ENCODE data around the gene STRA6.

STRA6 gene

DNA sequence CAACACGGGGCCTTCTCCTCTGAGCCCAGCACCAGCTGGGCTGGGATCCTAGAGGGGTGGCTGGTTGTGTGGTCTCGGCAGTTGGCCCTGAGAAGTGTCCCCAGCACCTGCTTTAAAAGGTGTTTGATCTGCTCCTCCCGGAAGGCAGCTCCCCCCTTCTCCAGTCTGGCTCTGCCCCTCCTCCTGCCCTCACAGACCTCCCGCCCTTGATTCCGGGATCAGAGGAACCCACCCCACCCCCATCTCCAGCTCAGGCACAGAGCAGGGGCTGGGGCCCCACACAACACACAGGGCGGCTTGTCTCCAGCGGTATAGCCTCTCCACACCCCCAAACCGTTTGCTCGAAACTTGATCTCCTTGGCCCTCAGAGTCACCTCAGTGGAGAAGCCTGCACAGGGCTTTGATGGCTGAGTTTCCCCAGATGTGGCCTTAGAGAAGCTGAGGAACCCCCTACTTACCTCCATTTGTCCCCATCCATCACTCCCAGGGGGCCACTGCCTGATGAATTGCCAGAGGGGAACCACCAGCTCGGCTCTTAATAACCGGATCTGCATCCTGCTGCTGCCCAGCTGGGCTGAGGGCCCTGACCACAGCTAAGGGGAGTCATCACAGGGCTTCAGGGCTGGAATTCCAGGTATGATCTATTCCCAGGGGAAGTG lies 6.4 kb upstream of the STRA6 start:
- DNase-seq (ENCODE audit: extremely low spot score, insufficient read length, low read depth) = no peak
- no peak for FAIRE-seq

DNA sequence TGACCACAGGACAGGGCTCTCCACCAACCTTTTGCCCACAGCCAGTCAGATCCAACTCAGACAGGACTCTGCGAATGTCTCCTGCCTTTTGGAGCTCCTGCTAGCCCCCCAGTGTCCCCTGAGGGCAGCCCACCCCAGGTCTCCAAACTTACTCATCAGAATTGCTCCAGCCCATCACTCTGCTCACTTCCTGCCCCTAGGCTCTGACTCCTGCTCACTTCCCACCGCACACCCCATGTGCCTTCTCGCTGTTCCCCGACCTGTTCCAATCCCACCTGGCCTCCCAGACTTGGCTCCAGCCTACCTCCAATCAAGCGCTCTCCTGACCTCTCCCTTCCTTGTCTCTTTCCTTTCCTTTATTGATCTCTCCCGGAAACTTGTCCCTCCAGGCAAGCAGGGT lies 5.9 kb upstream of the STRA6 start:
- DNase-seq (ENCODE audit: extremely low spot score, insufficient read length, low read depth) (no peak), FAIRE-seq (no peak)

- FAIRE-seq (no peak), DNase-seq (ENCODE audit: extremely low spot score, insufficient read length, low read depth) (no peak)
These were observed 5.3 kb upstream of the STRA6 start for GRCh38 chr15:74207652-74208440.

- DNase-seq (ENCODE audit: extremely low spot score, insufficient read length, low read depth) = no peak
- FAIRE-seq = no peak
These were observed 4.3 kb upstream of the STRA6 start for GRCh38 chr15:74206801-74207281.

DNA sequence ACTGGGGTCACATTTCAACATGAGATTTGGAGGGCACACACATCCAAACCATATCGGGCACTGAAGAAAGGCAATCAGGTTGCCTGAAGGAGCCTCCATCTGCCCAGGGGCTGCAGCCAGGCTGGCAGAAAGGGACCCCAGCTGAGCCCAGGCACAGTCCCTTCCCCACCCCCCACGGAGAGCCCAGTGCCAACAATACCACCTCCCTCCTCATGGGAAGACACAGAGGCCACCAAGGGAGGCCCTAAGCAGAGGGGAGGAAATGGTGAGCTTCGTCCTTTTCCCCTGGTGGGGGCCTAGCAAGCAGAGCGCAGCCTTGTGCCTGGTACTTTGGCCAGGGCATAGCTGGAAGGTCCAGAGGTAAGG lies 3.0 kb upstream of the STRA6 start:
- DNase-seq (ENCODE audit: extremely low spot score, insufficient read length, low read depth) = no peak
- no peak for FAIRE-seq

- DNase-seq (ENCODE audit: extremely low spot score, insufficient read length, low read depth) = no peak
- FAIRE-seq = no peak
These were observed 1.4 kb upstream of the STRA6 start for GRCh38 chr15:74203914-74204431.

- no peak for DNase-seq (ENCODE audit: extremely low spot score, insufficient read length, low read depth)
- FAIRE-seq = no peak
These were observed 722 bp downstream of the STRA6 start for GRCh38 chr15:74201710-74202420.

DNA sequence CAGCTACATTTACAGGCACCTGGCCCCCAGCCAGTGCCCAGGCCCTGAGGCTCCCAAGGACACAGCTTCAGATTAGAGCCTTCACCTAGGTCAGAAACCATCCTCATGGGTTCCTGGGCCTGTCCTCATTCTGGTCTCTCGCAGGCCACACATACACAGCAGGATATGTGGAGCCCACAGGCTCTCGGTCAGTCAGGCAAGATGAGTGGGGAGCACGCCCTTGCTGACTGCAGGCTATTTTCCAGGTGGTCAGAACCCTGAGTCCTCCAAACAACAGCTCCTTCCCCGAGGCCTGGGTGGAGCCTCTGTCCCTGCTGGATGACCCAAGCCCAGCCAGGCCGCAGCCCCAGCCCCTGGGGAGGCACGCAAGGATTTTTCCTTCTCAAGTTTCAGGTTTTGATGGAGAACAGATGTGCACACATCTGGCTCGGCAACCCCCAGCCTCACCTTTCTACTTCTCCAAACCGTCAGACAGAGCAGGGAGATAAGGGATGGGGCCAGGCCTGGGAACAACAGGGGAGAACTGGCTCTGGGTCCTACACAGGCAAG lies 1.6 kb downstream of the STRA6 start:
- no peak for DNase-seq (ENCODE audit: extremely low spot score, insufficient read length, low read depth)
- FAIRE-seq = no peak

GRCh38 chr15:74200412-74200815 lies 2.2 kb downstream of the STRA6 start:
- no peak for DNase-seq (ENCODE audit: extremely low spot score, insufficient read length, low read depth)
- FAIRE-seq = no peak

- DNase-seq (ENCODE audit: extremely low spot score, insufficient read length, low read depth) = no peak
- FAIRE-seq = no peak
These were observed 3.3 kb downstream of the STRA6 start for GRCh38 chr15:74199297-74199652.

DNA sequence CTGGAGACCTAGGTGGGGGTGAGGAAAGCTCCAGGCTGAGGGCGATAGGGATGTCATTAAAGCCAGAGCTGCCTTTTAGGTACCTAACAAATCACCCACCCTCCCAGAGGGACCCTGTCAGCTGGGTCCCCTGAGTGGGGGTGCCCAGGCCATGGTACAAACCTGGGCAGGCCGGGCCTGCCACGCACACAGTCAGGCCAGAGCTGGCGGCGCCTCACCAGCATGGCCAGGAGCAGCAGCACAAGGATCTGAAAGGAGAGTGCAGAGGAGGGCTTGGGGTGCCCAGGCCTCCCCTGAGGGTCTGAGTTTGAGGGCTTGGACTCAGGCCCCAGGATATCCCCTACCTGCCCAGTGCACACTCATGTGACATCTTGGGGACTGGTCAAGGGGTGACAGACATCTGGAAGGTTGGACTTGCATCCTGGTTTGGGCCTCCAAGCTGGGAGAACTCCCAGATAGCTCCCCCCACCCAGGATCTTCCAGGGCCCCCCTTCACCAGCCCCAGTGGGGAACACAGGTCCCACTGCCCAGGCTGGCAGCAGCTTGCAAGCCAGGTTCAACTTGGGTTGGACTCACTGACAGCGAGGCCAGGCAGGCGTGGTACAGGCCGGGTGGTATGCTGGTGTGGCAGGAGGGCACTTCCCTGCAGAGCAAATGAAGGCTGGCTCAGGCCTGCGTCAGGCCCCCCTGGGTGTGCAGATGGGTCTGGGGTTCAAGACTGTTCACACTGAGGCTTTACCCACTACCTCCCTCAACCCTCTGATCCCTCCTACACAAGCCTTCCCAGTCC lies 5.2 kb downstream of the STRA6 start:
- no peak for FAIRE-seq
- DNase-seq (ENCODE audit: extremely low spot score, insufficient read length, low read depth) = no peak

GRCh38 chr15:74196175-74196574 lies 6.4 kb downstream of the STRA6 start:
- DNase-seq (ENCODE audit: extremely low spot score, insufficient read length, low read depth) (no peak), FAIRE-seq (no peak)

DNA sequence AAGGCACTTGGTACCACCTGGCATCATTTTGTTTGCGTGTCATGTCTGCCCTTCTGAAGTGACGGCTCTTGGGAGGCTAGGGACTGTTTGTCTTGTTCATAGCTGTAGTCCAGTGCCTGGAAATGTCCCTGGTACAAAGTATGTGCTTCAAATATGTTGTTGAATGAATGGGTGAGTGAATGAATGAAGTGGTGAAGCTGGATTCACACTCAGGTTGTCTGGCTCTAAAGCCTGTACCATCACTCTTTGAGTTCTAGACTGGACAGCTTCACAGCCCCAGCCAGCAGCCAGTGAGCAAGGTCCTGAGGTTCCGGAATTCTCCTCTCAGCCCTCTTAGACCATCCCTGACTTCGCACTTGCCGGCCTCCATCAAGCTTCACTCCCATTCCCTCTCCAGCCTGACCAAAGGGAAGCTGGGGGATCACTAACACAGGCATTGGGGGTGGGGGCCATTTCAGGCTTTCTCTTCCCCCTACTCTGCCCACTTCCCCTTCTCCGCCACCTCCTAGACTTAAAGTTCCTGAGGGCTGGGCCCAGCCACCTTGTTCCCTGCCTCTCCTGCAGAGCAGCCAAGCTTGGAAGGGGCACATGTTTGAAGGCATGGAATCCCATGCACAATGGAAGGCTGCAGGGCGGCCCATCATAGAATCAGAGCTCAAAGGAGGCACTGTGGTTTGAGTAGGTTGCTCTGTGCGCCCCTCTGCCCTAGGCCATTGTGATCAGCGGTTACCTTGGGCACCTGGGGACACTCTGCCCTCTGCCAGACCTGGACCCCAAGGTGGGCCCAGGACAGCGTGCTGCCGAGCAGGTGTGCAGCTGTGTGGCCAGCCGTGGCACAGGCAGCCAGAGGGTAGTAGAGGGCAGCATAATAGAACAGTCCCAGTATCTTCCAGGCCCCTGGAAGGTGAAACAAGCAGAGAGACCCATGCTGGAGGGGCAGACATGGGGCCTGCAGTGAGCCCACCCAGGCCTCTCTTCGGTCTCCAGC lies 7.7 kb downstream of the STRA6 start:
- no peak for DNase-seq (ENCODE audit: extremely low spot score, insufficient read length, low read depth)
- no peak for FAIRE-seq

- DNase-seq (ENCODE audit: extremely low spot score, insufficient read length, low read depth) (no peak), FAIRE-seq (no peak)
These were observed 8.7 kb downstream of the STRA6 start for GRCh38 chr15:74193905-74194304.

GRCh38 chr15:74193299-74193718 lies 9.3 kb downstream of the STRA6 start:
- FAIRE-seq (no peak), DNase-seq (ENCODE audit: extremely low spot score, insufficient read length, low read depth) (no peak)

GRCh38 chr15:74192751-74193150 lies 9.8 kb downstream of the STRA6 start:
- no peak for DNase-seq (ENCODE audit: extremely low spot score, insufficient read length, low read depth)
- no peak for FAIRE-seq

DNA sequence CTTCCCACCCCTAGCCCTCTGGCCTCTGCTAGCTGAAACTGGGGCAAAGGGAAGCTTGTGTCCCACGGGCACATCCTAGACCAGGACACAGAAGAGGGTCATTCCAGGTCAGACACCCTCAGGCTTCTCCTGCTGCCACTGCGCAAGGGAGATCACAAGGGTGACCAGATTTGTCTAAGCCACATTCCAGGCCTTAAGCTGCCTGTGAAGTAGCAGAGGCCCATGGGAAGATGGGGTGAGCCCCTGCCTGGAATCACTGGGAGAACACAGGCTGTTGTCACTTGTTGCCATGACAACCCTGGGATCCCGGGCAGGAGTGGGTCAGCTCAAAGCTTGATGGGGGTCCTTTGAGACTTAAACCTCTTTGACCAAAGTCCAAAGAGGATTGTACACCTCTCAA lies 10.8 kb downstream of the STRA6 start:
- no peak for DNase-seq (ENCODE audit: extremely low spot score, insufficient read length, low read depth)
- no peak for FAIRE-seq

- FAIRE-seq = no peak
- DNase-seq (ENCODE audit: extremely low spot score, insufficient read length, low read depth) = no peak
These were observed 14.4 kb downstream of the STRA6 start for GRCh38 chr15:74188216-74188615.

All from GM18507 (cell line).